ENCODE data around the gene PDCD6IP. TPM values are rescaled to one million over a fixed set of nuclear protein-coding genes. Genes with fewer than 3 reads are reported as not detected.

Gene PDCD6IP
- total RNA-seq, 2 donors from 2014 or later, result 117 to 151 TPM

DNA sequence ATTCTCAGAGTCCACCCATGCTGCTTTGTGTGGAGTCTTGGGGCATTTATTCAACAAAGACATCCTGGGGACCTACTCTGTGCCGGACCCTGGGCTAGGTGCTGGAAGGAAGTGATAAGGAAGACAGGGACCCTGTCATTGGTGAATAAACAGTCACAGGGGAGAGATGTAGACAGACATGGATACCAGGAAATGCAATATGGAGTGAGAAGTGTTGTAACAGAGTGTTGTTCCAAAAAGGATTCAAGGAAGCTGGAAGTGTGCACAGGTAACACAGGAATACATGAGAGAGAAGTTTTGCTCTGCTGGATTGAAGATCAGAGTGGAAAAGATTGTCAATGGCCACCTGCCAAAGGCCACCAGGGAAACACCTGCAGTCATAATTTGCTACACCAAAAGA lies 89.0 kb downstream of the PDCD6IP start:
- H3K4me3 ChIP-seq, result no peak overlapping the region
- no peaks in the 10 kb centered on the region for H3K27me3 ChIP-seq (replicated peaks; ENCODE audit: insufficient read depth)
- H3K4me1 ChIP-seq (ENCODE audit: control insufficient read depth in 1 of 2, low read depth in 2 of 2), result peaks cover 4 to 10% of the 10 kb centered on the region in 2 donors
- DNase-seq (ENCODE audit: low spot score), result no peak
- no peaks in the 10 kb centered on the region for H3K36me3 ChIP-seq
- no peak for ATAC-seq (ENCODE audit: insufficient number of reproducible peaks, low FRiP score, low read depth)
- H3K27ac ChIP-seq, result no peak overlapping the region
- no peaks in the 10 kb centered on the region for H3K9me3 ChIP-seq
- TF ChIP-seq, protein P1, sequence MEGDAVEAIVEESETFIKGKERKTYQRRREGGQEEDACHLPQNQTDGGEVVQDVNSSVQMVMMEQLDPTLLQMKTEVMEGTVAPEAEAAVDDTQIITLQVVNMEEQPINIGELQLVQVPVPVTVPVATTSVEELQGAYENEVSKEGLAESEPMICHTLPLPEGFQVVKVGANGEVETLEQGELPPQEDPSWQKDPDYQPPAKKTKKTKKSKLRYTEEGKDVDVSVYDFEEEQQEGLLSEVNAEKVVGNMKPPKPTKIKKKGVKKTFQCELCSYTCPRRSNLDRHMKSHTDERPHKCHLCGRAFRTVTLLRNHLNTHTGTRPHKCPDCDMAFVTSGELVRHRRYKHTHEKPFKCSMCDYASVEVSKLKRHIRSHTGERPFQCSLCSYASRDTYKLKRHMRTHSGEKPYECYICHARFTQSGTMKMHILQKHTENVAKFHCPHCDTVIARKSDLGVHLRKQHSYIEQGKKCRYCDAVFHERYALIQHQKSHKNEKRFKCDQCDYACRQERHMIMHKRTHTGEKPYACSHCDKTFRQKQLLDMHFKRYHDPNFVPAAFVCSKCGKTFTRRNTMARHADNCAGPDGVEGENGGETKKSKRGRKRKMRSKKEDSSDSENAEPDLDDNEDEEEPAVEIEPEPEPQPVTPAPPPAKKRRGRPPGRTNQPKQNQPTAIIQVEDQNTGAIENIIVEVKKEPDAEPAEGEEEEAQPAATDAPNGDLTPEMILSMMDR (IDR thresholded peaks at IDR 0.05), result no peak

DNA sequence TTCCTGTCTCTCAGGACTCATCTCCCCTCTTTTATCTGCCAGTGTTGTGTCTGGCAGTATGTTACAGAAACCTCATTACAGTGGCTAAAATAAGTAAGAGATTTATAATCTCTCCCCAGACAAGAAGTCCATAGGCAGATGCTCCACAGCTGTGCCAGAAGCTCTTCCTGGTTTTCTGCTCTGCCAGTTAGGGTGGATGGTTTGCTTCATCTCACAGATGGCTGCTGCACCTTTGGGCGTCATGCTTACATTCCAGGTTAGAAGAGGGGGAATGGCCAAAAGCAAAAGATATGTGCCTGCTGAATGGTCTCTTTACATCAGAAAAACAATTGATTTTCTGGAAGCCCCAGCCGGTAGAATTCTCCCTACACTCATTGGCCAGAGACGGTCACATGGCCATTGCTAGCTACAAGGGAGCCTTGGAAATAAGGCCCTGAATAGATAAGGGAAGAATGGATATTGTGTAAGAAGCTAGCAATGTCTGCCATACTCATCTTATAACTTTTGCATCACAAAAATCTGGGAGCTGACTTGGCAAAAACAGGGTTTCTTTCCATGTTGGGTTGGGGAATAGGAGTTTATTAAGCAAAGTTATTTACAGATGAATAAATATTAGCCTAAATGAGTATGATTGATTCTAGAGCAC lies 91.1 kb downstream of the PDCD6IP start:
- Histone ChIP-seq H3K27ac (no peak overlapping the region), H3K4me1 (ENCODE audit: control insufficient read depth in 1 of 2, low read depth in 2 of 2) (no peaks in the 10 kb centered on the region), H3K27me3 (replicated peaks; ENCODE audit: insufficient read depth) (no peaks in the 10 kb centered on the region), H3K4me3 (no peak overlapping the region), H3K36me3 (no peaks in the 10 kb centered on the region), H3K9me3 (no peaks in the 10 kb centered on the region)
- TF ChIP-seq, protein P1 (IDR thresholded peaks at IDR 0.05), result no peak
- ATAC-seq (ENCODE audit: insufficient number of reproducible peaks, low FRiP score, low read depth) (no peak), DNase-seq (ENCODE audit: low spot score) (no peak)

DNA sequence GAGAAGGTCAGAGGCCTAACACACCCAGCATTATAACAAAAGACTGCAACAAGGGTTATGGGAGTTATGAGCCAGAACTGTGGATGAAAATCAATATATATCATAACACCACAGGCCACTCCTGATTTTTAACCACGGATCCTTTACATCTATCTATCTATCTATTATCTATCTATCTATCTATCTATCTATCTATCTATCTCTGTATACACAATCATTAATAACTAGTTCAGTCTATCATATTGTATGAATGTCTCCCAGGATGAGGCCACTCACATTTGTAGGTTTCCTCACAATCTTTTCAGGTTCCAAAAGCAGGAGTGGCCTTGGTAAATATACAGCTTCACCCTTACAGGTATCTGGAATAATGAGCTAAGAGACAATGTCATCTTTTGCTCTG lies 94.2 kb downstream of the PDCD6IP start:
- TF ChIP-seq, protein P1 (IDR thresholded peaks at IDR 0.05), result no peak
- Histone ChIP-seq H3K9me3 (no peaks in the 10 kb centered on the region), H3K27ac (no peak overlapping the region), H3K27me3 (replicated peaks; ENCODE audit: insufficient read depth) (no peaks in the 10 kb centered on the region), H3K4me3 (no peak overlapping the region), H3K4me1 (ENCODE audit: control insufficient read depth in 1 of 2, low read depth in 2 of 2) (no peaks in the 10 kb centered on the region), H3K36me3 (no peaks in the 10 kb centered on the region)
- ATAC-seq (ENCODE audit: insufficient number of reproducible peaks, low FRiP score, low read depth), result no peak
- DNase-seq (ENCODE audit: low spot score), result no peak

DNA sequence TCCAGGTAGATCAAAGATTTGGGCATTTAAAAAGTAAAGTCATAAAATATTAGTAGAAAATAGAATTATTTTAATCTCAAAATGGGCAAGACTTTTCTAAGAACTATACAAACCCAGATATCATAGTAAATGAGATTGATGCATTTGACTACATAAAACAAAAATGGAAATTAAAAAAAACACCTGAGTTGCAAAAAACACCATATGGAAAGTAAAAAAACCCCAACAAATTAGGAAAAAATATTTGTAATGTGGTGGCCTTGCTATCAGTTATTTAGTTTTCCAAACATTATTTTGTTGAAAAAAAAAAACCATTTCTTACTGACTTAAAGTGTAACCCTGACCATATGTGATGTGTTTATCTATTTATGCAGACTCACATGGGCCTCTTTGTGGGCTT lies 97.2 kb downstream of the PDCD6IP start:
- DNase-seq (ENCODE audit: low spot score) (no peak), ATAC-seq (ENCODE audit: insufficient number of reproducible peaks, low FRiP score, low read depth) (no peak)
- no peaks in the 10 kb centered on the region for H3K27me3 ChIP-seq (replicated peaks; ENCODE audit: insufficient read depth)
- H3K36me3 ChIP-seq, result no peaks in the 10 kb centered on the region
- H3K27ac ChIP-seq, result no peak overlapping the region
- TF ChIP-seq, protein P1 (IDR thresholded peaks at IDR 0.05), result no peak
- H3K4me1 ChIP-seq (ENCODE audit: control insufficient read depth in 1 of 2, low read depth in 2 of 2), result no peaks in the 10 kb centered on the region
- no peaks in the 10 kb centered on the region for H3K9me3 ChIP-seq
- no peak overlapping the region for H3K4me3 ChIP-seq

DNA sequence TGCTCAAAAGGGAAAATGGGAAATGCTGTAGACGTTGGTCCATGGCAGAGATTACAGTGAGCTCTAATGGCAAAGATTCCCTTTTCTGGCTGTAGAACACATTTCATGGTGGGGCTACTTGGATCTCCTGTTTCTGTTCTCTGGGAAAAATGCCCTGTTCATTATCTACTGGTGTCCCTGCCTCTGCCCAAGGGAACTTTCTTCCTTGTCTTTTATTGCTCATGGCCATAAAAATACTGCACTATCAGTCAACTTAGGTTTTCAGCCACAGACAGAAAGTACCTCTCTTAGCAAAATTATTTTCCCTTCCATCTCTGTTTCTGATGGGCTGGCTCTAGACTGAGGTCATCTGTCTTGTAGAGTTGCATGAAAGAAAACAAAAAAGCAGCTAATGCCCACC lies 98.9 kb downstream of the PDCD6IP start:
- H3K4me3 ChIP-seq, result no peak overlapping the region
- ATAC-seq (ENCODE audit: insufficient number of reproducible peaks, low FRiP score, low read depth) (no peak), DNase-seq (ENCODE audit: low spot score) (no peak)
- no peaks in the 10 kb centered on the region for H3K4me1 ChIP-seq (ENCODE audit: control insufficient read depth in 1 of 2, low read depth in 2 of 2)
- no peaks in the 10 kb centered on the region for H3K27me3 ChIP-seq (replicated peaks; ENCODE audit: insufficient read depth)
- H3K36me3 ChIP-seq, result no peaks in the 10 kb centered on the region
- H3K9me3 ChIP-seq, result no peaks in the 10 kb centered on the region
- TF ChIP-seq, protein P1 (IDR thresholded peaks at IDR 0.05), result no peak
- no peak overlapping the region for H3K27ac ChIP-seq
